ENCODE measurements around the gene CEP250.

CEP250 gene

GRCh38 chr20:35458388-35458787, 3.0 kb downstream of the CEP250 start:
- FAIRE-seq (no peak), DNase-seq (ENCODE audit: insufficient read length, low spot score) (no peak)
- TF ChIP-seq, protein P1, sequence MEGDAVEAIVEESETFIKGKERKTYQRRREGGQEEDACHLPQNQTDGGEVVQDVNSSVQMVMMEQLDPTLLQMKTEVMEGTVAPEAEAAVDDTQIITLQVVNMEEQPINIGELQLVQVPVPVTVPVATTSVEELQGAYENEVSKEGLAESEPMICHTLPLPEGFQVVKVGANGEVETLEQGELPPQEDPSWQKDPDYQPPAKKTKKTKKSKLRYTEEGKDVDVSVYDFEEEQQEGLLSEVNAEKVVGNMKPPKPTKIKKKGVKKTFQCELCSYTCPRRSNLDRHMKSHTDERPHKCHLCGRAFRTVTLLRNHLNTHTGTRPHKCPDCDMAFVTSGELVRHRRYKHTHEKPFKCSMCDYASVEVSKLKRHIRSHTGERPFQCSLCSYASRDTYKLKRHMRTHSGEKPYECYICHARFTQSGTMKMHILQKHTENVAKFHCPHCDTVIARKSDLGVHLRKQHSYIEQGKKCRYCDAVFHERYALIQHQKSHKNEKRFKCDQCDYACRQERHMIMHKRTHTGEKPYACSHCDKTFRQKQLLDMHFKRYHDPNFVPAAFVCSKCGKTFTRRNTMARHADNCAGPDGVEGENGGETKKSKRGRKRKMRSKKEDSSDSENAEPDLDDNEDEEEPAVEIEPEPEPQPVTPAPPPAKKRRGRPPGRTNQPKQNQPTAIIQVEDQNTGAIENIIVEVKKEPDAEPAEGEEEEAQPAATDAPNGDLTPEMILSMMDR (IDR thresholded peaks at IDR 0.05; ENCODE audit: insufficient read depth, missing control alignments) = no peak

DNA sequence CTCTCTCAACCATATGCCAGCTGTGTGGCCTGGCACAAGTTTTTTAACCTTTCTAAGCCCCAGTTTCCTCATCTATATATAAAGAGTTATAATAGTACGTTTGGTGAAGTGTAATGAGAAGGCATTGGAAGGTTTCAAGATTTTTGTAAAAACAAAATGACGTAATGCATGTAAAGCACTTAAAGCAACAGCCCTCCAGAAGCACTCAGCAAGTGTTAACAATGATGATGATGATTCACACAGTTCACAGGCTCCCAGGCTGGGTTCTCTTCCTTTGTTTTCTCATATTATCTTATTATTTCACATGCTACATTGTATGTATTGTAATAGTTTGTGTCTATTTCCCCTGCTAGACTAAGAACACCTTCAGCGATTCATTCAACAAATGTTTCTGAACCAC, 6.2 kb downstream of the CEP250 start:
- FAIRE-seq (no peak), DNase-seq (ENCODE audit: insufficient read length, low spot score) (no peak)
- TF ChIP-seq, protein P1 (IDR thresholded peaks at IDR 0.05; ENCODE audit: insufficient read depth, missing control alignments) = no peak

DNA sequence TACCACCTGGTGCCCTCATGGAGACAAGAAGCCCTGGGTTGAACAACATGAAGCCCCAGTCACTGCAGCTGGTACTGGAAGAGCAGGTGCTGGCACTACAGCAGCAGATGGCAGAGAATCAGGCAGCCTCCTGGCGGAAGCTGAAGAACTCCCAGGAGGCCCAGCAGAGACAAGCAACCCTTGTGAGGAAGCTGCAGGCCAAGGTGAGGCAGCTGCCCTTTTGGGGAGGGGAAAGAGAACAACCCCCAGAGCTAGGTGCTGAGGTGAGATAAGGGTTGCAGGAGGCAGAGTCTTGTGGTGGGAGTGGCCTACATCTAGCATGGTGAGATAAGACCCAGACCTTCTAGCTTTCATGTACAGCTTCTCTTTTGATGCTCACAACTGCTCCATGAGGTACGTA, 7.0 kb downstream of the CEP250 start:
- TF ChIP-seq, protein P1 (IDR thresholded peaks at IDR 0.05; ENCODE audit: insufficient read depth, missing control alignments) = no peak
- DNase-seq (ENCODE audit: insufficient read length, low spot score) = no peak
- no peak for FAIRE-seq

DNA sequence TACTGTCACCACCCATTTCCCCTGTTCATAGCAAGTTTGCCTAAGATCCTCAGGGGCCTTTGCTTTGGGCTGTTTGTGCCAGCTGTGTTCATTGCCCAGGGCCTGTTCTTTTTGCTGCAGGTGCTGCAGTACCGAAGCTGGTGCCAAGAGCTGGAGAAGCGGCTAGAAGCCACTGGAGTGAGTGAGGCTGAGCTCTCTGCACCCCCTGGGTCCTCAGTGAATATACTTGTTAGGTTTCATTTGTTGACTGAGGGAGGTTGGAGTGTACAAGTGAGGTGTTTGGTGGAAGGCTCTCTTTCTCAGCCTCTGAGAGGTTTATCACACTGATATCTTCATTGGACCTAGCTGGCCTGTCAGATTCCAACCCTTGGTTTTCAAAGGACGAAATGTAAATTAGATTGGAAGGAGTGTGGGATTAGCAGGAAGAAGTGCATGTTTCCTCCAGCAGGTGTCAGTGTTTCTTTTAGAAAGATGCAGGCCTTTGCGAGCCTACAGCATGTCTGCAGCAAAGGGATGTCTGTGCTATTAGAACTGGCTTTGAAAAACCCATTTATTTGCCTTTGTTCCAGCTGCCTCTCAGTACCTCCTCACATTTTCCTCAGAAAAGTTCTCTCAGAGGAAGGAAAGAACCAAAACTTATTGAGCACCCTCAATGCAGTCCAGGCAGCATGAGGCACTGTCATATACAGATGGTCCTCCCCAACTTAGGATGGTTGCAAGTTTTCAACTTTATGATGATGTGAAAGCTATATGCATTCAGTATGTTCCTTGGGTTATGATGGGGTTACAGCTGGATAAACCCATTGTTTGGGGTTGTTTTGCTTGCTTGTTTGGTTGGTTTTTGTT, 8.3 kb downstream of the CEP250 start:
- no peak for DNase-seq (ENCODE audit: insufficient read length, low spot score)
- TF ChIP-seq, protein P1 (IDR thresholded peaks at IDR 0.05; ENCODE audit: insufficient read depth, missing control alignments) = peak; percentile 83
- FAIRE-seq = no peak

DNA sequence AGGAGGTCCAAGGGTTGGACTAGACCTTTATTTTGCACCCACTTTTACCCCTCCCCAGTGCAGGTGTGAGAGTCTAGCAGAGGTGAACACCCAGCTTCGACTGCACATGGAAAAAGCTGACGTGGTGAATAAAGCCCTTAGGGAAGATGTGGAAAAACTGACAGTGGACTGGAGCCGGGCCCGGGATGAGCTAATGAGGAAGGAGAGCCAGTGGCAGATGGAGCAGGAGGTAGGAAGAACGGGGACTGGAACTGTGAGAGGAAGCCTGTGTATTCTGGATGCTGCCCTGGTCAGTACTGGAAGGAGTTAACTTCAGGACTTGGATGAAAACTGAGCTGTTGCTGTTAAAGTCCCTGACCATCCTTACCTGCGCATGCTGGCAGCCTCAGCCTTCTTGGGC, 10.6 kb downstream of the CEP250 start:
- TF ChIP-seq, protein P1 (IDR thresholded peaks at IDR 0.05; ENCODE audit: insufficient read depth, missing control alignments) = no peak
- FAIRE-seq (no peak), DNase-seq (ENCODE audit: insufficient read length, low spot score) (no peak)

- no peak for FAIRE-seq
- TF ChIP-seq, protein P1 (IDR thresholded peaks at IDR 0.05; ENCODE audit: insufficient read depth, missing control alignments) = no peak
These were observed 11.5 kb downstream of the CEP250 start for GRCh38 chr20:35466856-35467255.

More at GRCh38 chr20:35466856-35467255, 11.5 kb downstream of the CEP250 start:
- DNase-seq (ENCODE audit: insufficient read length, low spot score) = no peak

Measured in D721Med (cell line).